SK-N-SH treated with all-trans-retinoic acid at 6 μM for 48 hours (cell line): ENCODE data around the gene CHKB.

Experiments
- ATAC-seq: fragments of 200-7000 bp; cut with Tn5 transposase; 3 replicates; pipeline ENCODE4 v1.9.1; 2020; ENCODE audit warnings: mild to moderate bottlenecking, moderate library complexity
- ARNTL ChIP-seq: fragments of 450-650 bp; formaldehyde crosslinking; IDR thresholded peaks from 2 replicates; pipeline ENCODE4 v1.5.0; 2020; ENCODE audit warnings: low read depth, mild to moderate bottlenecking, moderate library complexity, borderline replicate concordance
- BACH2 ChIP-seq: fragments of 250-450 bp; sonication (Bioruptor Pico); IDR thresholded peaks from 2 replicates; pipeline ENCODE4 v1.9.0; 2021; ENCODE audit warnings: mild to moderate bottlenecking, borderline replicate concordance
- CSDC2 ChIP-seq: fragments of 250-450 bp; sonication (Bioruptor Pico); IDR thresholded peaks from 2 replicates; pipeline ENCODE4 v1.5.0; 2020; ENCODE audit warnings: mild to moderate bottlenecking, moderate library complexity
- ESRRG ChIP-seq: fragments of 250-450 bp; sonication (Bioruptor Pico); IDR thresholded peaks from 2 replicates; pipeline ENCODE4 v1.6.1; 2021; ENCODE audit warnings: mild to moderate bottlenecking
- GLIS3 ChIP-seq: fragments of 250-450 bp; sonication (Bioruptor Pico); IDR thresholded peaks from 2 replicates; pipeline ENCODE4 v1.5.0; 2020; ENCODE audit warnings: mild to moderate bottlenecking, moderate library complexity
- OSR1 ChIP-seq: fragments of 250-450 bp; sonication (Bioruptor Pico); IDR thresholded peaks from 2 replicates; pipeline ENCODE4 v1.8.0; 2022; ENCODE audit warnings: moderate library complexity, mild to moderate bottlenecking, inconsistent platforms
- PPARA ChIP-seq: fragments of 250-450 bp; sonication (Bioruptor Pico); IDR thresholded peaks from 2 replicates; pipeline ENCODE4 v1.5.0; 2020; ENCODE audit warnings: mild to moderate bottlenecking, borderline replicate concordance
- RARB ChIP-seq: fragments of 250-450 bp; sonication (Bioruptor Pico); IDR thresholded peaks from 2 replicates; pipeline ENCODE4 v1.8.0; 2021; ENCODE audit warnings: mild to moderate bottlenecking, moderate library complexity
- ZC3H10 ChIP-seq: fragments of 250-450 bp; sonication (Bioruptor Pico); IDR thresholded peaks from 2 replicates; pipeline ENCODE4 v1.5.1; 2021; ENCODE audit warnings: mild to moderate bottlenecking, moderate library complexity
- ZFP3 ChIP-seq: fragments of 250-450 bp; sonication (Bioruptor Pico); IDR thresholded peaks from 2 replicates; pipeline ENCODE4 v1.5.0; 2020; ENCODE audit warnings: mild to moderate bottlenecking, moderate library complexity
- ZFP30 ChIP-seq: fragments of 450-650 bp; formaldehyde crosslinking; IDR thresholded peaks from 2 replicates; pipeline ENCODE4 v1.5.0; 2022; ENCODE audit warnings: mild to moderate bottlenecking, moderate library complexity
- ZNF565 ChIP-seq: fragments of 450-650 bp; formaldehyde crosslinking; conservative IDR thresholded peaks from 2 replicates; pipeline ENCODE4 v1.5.0; 2020; ENCODE audit warnings: low read depth, mild to moderate bottlenecking, moderate library complexity
- ZNF8 ChIP-seq: fragments of 450-650 bp; formaldehyde crosslinking; IDR thresholded peaks from 2 replicates; pipeline ENCODE4 v1.5.0; 2020; ENCODE audit warnings: mild to moderate bottlenecking, moderate library complexity
- TF ChIP-seq, protein P1 (sequence below): fragments of 250-450 bp; sonication (Bioruptor Pico); IDR thresholded peaks from 2 replicates; pipeline ENCODE4 v1.8.0; 2021; ENCODE audit warnings: low read depth, mild to moderate bottlenecking, moderate library complexity, borderline replicate concordance
- TF ChIP-seq, protein P2 (sequence below): fragments of 250-450 bp; sonication (Bioruptor Pico); IDR thresholded peaks from 2 replicates; pipeline ENCODE4 v1.5.0; 2020; ENCODE audit warnings: mild to moderate bottlenecking, moderate library complexity
- TF ChIP-seq, protein P3 (sequence below): fragments of 250-450 bp; sonication (Bioruptor Pico); IDR thresholded peaks from 2 replicates; pipeline ENCODE4 v1.5.1; 2020; ENCODE audit warnings: low read depth, mild to moderate bottlenecking, moderate library complexity
- TF ChIP-seq, protein P4 (sequence below): fragments of 250-450 bp; sonication (Bioruptor Pico); IDR thresholded peaks from 2 replicates; pipeline ENCODE4 v1.5.1; 2021; ENCODE audit warnings: mild to moderate bottlenecking, moderate library complexity

CHKB gene

DNA sequence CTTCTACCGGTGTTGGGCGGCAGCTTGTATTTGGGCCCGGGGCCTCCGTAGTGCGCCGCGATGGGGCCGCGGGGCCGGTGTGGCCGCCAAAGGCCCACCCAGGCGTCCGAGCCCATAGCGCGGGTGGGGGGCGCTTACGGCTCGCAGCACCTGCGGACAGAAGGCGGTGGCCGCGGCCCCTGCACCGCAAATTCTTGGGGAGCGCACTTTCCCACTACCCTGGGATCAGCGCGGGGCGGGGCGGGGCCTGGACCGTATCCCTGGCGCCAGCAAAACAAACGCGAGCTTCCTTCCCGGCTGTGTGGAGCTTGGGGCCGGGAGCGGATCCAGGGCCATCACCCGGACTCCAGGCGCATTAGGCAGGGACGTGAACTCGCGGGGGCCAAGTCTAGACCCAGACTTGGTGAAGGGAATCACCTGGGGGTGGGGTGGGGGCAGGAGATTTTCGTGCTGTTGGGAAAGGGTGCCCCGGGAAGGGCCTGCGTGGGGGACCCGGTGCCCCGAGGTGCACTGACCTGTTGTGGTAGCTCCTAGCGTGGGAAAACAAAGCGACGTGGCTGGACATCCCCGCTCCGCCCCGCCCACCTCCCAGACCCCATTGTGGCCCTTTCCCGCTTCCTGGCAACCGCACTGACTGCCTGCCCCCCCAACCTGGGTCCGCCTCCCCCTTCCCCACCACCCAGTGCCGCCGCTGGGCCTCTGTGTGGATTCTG is 50.5 kb downstream of the CHKB start (continued):
- TF ChIP-seq, protein P1, sequence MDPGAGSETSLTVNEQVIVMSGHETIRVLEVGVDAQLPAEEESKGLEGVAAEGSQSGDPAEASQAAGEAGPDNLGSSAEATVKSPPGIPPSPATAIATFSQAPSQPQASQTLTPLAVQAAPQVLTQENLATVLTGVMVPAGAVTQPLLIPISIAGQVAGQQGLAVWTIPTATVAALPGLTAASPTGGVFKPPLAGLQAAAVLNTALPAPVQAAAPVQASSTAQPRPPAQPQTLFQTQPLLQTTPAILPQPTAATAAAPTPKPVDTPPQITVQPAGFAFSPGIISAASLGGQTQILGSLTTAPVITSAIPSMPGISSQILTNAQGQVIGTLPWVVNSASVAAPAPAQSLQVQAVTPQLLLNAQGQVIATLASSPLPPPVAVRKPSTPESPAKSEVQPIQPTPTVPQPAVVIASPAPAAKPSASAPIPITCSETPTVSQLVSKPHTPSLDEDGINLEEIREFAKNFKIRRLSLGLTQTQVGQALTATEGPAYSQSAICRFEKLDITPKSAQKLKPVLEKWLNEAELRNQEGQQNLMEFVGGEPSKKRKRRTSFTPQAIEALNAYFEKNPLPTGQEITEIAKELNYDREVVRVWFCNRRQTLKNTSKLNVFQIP (CRISPR knock-in tag) = no peak
- TF ChIP-seq, all 23 proteins: peak for 0

DNA sequence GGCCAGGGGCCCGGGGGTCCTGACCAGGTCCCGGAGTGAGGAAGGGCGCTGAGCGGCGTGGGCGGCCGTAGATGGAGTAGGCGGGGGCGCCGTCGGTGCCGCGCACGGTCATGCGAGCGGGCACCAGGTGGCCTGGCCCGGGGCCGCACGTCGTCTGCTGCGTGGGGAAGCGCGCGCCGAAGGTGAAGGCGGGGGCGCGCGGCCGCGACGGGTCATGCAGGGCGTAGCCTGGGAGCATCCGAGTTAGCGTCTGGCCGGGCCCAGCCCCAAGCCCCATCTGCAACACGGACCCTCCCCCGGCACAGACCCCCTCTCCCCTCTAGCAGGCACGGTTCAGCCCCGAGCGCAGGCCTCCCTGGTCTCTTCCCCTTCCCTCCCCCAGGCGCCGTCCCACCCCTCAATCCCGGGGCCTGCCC is 51.1 kb downstream of the CHKB start:
- TF ChIP-seq ZC3H10 (CRISPR knock-in tag) (no peak), BACH2 (no peak)
- TF ChIP-seq, all 23 proteins: peak for 0
- ATAC-seq = peak; percentile 39

DNA sequence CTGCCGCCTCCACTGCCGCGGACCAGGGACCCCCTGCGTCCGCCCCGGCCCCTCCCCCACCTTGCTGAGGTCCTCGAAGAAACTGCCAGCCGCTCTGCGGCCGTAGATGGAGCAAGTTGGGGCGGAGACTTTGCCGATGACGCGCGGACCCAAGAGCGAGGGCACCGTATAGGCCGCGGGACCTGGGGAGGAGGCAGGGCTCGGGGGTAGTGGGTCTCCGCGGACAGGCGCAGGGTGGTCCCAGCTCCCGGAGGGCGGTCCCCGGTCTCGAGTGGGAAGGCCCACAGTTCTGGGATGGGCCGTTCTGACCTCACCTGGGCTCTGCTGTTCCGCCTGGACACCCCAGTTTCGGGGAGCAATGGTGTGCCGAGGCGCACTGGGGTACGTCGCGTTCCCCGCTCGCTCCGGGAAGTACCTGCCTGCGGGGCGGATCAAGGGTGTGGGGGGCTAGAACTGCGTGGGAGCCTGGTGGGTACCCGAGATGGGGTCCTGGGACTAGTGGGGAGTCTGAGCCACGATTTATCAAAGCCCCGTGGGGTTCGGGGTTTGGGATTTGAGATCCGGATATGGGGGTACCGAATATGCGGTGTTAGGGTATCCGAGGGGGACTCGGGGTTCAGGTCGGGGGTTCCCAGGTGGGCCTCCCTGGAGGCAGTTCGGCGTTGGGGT is 51.6 kb downstream of the CHKB start:
- TF ChIP-seq, protein P2, sequence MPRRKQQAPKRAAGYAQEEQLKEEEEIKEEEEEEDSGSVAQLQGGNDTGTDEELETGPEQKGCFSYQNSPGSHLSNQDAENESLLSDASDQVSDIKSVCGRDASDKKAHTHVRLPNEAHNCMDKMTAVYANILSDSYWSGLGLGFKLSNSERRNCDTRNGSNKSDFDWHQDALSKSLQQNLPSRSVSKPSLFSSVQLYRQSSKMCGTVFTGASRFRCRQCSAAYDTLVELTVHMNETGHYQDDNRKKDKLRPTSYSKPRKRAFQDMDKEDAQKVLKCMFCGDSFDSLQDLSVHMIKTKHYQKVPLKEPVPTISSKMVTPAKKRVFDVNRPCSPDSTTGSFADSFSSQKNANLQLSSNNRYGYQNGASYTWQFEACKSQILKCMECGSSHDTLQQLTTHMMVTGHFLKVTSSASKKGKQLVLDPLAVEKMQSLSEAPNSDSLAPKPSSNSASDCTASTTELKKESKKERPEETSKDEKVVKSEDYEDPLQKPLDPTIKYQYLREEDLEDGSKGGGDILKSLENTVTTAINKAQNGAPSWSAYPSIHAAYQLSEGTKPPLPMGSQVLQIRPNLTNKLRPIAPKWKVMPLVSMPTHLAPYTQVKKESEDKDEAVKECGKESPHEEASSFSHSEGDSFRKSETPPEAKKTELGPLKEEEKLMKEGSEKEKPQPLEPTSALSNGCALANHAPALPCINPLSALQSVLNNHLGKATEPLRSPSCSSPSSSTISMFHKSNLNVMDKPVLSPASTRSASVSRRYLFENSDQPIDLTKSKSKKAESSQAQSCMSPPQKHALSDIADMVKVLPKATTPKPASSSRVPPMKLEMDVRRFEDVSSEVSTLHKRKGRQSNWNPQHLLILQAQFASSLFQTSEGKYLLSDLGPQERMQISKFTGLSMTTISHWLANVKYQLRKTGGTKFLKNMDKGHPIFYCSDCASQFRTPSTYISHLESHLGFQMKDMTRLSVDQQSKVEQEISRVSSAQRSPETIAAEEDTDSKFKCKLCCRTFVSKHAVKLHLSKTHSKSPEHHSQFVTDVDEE = no peak
- TF ChIP-seq OSR1 (CRISPR knock-in tag) (no peak), ZC3H10 (CRISPR knock-in tag) (no peak), GLIS3 (no peak)
- TF ChIP-seq, protein P3, sequence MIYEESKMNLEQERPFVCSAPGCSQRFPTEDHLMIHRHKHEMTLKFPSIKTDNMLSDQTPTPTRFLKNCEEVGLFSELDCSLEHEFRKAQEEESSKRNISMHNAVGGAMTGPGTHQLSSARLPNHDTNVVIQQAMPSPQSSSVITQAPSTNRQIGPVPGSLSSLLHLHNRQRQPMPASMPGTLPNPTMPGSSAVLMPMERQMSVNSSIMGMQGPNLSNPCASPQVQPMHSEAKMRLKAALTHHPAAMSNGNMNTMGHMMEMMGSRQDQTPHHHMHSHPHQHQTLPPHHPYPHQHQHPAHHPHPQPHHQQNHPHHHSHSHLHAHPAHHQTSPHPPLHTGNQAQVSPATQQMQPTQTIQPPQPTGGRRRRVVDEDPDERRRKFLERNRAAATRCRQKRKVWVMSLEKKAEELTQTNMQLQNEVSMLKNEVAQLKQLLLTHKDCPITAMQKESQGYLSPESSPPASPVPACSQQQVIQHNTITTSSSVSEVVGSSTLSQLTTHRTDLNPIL = no peak
- TF ChIP-seq, protein P1 (CRISPR knock-in tag) = no peak
- ATAC-seq = peak; percentile 20

DNA sequence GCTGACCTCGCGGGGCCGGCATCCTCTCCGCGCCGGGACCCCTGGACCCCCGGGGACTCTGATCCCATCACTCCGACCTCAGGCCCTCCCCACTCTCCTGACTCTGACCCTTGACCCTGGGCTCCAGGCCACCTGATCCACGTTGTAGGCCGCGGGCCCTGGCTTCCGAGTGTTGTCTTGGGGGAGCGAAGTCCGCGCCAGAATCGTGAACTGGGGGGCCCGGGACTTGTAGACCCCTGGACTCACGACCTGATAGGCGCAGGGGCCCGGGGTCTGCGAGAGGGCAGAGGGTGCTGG is 52.1 kb downstream of the CHKB start:
- no peak for ATAC-seq

DNA sequence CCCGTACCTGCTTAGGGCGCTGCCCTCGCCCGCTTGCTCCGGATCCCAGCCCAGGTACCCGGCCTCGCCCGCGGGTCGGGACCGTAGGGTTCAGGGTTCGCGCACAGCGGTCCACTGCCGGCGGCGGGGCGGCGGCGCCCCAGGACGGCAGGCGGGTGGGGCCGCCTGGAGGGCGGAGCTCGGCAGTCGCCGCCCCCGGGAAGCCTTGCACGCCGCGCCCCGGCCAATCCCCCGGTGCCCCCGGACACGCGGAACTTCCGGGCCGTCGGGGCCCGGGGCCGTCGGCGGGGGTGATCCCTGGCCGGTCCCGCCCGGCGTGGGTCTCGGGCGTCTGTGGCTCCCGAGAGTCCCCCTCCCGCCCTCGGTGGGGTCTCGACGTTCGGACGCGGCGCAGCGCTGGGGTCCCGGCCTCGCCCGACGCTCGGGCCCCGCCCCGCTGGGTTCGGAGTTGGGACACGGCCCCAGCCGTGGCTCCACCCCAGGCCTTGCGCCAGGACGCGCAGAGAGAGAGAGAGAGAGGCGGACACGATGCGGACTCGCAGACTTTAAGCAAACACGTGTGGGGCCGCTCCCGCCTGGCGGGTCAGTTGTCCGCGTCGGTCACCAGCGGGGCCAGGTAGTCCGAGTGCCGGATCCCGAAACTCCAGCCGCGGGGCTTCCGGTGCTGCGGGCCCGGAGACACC is 52.6 kb downstream of the CHKB start, which contains the start of gene TYMP:
TYMP (minus strand) TSS at position 116 of the 683 bp plus-strand sequence. CDS start 303 bp downstream, outside the sequence.
- TF ChIP-seq GLIS3 (no peak), ZNF8 (CRISPR knock-in tag) (no peak), ZFP3 (CRISPR knock-in tag) (no peak), PPARA (no peak), BACH2 (no peak), ESRRG (CRISPR knock-in tag) (no peak), ARNTL (CRISPR knock-in tag) (no peak)
- TF ChIP-seq, protein P1 (CRISPR knock-in tag) = no peak
- TF ChIP-seq, protein P4, sequence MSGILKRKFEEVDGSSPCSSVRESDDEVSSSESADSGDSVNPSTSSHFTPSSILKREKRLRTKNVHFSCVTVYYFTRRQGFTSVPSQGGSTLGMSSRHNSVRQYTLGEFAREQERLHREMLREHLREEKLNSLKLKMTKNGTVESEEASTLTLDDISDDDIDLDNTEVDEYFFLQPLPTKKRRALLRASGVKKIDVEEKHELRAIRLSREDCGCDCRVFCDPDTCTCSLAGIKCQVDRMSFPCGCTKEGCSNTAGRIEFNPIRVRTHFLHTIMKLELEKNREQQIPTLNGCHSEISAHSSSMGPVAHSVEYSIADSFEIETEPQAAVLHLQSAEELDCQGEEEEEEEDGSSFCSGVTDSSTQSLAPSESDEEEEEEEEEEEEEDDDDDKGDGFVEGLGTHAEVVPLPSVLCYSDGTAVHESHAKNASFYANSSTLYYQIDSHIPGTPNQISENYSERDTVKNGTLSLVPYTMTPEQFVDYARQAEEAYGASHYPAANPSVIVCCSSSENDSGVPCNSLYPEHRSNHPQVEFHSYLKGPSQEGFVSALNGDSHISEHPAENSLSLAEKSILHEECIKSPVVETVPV (CRISPR knock-in tag) = no peak

More for the DNA sequence above, 52.1 kb downstream of the CHKB start:
- TF ChIP-seq ZNF565 (no peak), OSR1 (CRISPR knock-in tag) (no peak), ZFP30 (CRISPR knock-in tag) (no peak), RARB (no peak), CSDC2 (CRISPR knock-in tag) (no peak)
- TF ChIP-seq, protein P2 = no peak

More for the DNA sequence above, 52.6 kb downstream of the CHKB start, which contains the start of gene TYMP:
- no peak for ATAC-seq
